ENCODE measurements around the gene PLBD2. TPM values are rescaled to one million over a fixed set of nuclear protein-coding genes. Genes with fewer than 3 reads are reported as not detected.
A peak's percentile ranks its signal among the peaks of the same experiment; 100 is the strongest.

Gene PLBD2
- total RNA-seq, 1 experiment from 2014 or later = 31.4 TPM

- Mint-ChIP-seq H3K9me3 (peaks cover 0 to 3% of the 10 kb centered on the region in 2 experiments; a peak in 3 of 5 replicates), H3K27me3 (ENCODE audit: low read depth) (no peaks in the 10 kb centered on the region), H3K4me3 (no peak overlapping the region), H3K4me1 (peaks cover 3 to 10% of the 10 kb centered on the region in 2 experiments; a peak in 2 of 4 replicates), H3K27ac (peak overlapping the region in 1 of 3 experiments; percentile 65; a peak in 2 of 7 replicates), H3K36me3 (ENCODE audit: insufficient read depth in 1 of 3, low read depth in 3 of 3) (peaks cover 18 to 35% (median 22%) of the 10 kb centered on the region in 3 experiments)
- no peaks in the 10 kb centered on the region for H3K79me1 ChIP-seq (ENCODE audit: insufficient read depth, low read depth, low read length, poor library complexity, severe bottlenecking)
- H2AK5ac ChIP-seq (ENCODE audit: insufficient read length, low read length) = no peak overlapping the region
- no peaks in the 10 kb centered on the region for H3K9me3 ChIP-seq (ENCODE audit: control insufficient read depth, low read depth, low read length)
- no peak overlapping the region for H2AFZ ChIP-seq (ENCODE audit: low read length)
- H4K5ac ChIP-seq (ENCODE audit: insufficient read length, low read depth, low read length) = no peak overlapping the region
- TF ChIP-seq CTCF (conservative IDR thresholded peaks at IDR 0.05) = no peak
- no CpG with 5 or more reads among the region's 12 CpGs for WGBS (ENCODE audit: extremely low coverage, insufficient read length, low lambda C conversion rate)
- H3K4me2 ChIP-seq (ENCODE audit: insufficient read depth, insufficient read length, low read length) = no peak overlapping the region
- H3K23me2 ChIP-seq (ENCODE audit: insufficient read length, low read depth, low read length, poor library complexity, severe bottlenecking) = no peaks in the 10 kb centered on the region
- no peak overlapping the region for H3K23ac ChIP-seq (ENCODE audit: insufficient read length, low read depth, low read length)
- H2BK120ac ChIP-seq (ENCODE audit: low read depth, low read length, poor library complexity, severe bottlenecking) = no peak overlapping the region
- H2BK5ac ChIP-seq (ENCODE audit: insufficient read length, low read length) = no peak overlapping the region
- H4K20me1 ChIP-seq (ENCODE audit: control insufficient read depth, insufficient read depth, insufficient read length) = no peaks in the 10 kb centered on the region
- H4K91ac ChIP-seq (ENCODE audit: insufficient read length, low read depth, low read length) = no peak overlapping the region
- H3K56ac ChIP-seq (ENCODE audit: insufficient read length, low read depth, low read length) = no peak overlapping the region
- no peak overlapping the region for H3K14ac ChIP-seq (ENCODE audit: insufficient read depth, low read length)
- H3K27me3 ChIP-seq (ENCODE audit: insufficient read depth, low read length) = no peaks in the 10 kb centered on the region
- no peak overlapping the region for H2BK15ac ChIP-seq (ENCODE audit: low read depth, low read length)
- H3K9ac ChIP-seq (ENCODE audit: extremely low read depth, insufficient read length, low read length) = no peak overlapping the region
- H2BK20ac ChIP-seq (ENCODE audit: low read depth, low read length, poor library complexity, severe bottlenecking) = no peak overlapping the region
- no peak overlapping the region for H4K8ac ChIP-seq (replicated peaks; ENCODE audit: insufficient read length, low read depth, low read length)
- DNase-seq = no peak
- H3T11ph ChIP-seq (ENCODE audit: low read length) = no peak overlapping the region
- H3K27ac ChIP-seq (ENCODE audit: insufficient read length, low read depth, low read length) = no peak overlapping the region
- no peaks in the 10 kb centered on the region for H3K79me2 ChIP-seq (ENCODE audit: insufficient read depth, low read length)
- no peak overlapping the region for H3K4ac ChIP-seq (ENCODE audit: low read depth, low read length)
- no peak overlapping the region for H2BK12ac ChIP-seq (ENCODE audit: insufficient read length, low read depth, low read length)
- no peak overlapping the region for H3K18ac ChIP-seq (ENCODE audit: insufficient read length, low read depth, low read length)
- no peaks in the 10 kb centered on the region for H3K4me1 ChIP-seq (ENCODE audit: insufficient read depth, low read length)
Measured at GRCh38 chr12:113320401-113320800, 38.0 kb upstream of the PLBD2 start.
